ENCODE measurements around the gene IPO4.

DNA sequence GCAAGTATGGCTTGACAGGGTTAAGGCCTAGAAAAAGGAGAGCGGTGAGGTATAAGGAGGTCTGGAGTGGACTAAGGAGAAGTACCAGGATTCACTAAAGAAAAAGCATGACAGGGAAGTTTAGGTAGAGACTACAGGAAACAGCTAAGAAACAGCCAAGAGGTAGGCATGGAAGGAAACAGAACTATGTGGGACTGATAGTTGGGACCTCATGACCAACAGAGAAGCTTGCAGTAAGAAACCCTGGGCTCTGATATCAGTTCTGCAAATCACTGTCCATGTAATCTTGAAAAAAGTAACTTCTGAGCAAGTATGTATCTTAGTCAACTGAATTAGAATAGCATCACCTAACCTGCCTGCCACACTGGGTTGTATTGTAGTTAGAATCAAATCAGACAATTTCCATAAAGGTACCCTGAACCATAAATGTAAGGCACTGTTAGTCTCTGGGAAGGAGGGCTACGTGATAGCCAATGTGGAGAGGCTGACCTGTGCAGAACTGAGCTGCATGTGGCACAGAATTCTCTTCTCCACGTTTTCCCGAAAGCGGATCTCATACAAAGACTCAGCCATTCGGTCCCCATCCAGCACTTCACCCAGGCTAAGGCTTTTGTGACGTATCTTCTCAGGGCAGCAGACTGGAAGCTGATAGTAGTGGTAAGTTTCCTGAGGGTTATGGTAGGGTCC is 5.7 kb upstream of the IPO4 start:
- TF ChIP-seq YY1 (IDR thresholded peaks at IDR 0.05; ENCODE audit: insufficient read depth, insufficient read length) (no peak), ZNF274 (IDR thresholded peaks at IDR 0.05; ENCODE audit: low read depth, low read length) (no peak)
